NB4 (cell line): Measurements from ENCODE around the gene WIPF3.

Source experiments
- DNase-seq: peaks from one replicate; pipeline ENCODE4 v3.0.0; 2010; ENCODE audit warnings: low read depth
- H3K4me3 ChIP-seq: one replicate; pipeline ENCODE4 v1.5.1; 2011; ENCODE audit warnings: mild to moderate bottlenecking, low read depth, low read length, moderate library complexity
- MAX ChIP-seq: IDR thresholded peaks from 2 replicates; pipeline ENCODE4 v1.6.1; 2011; ENCODE audit warnings: low read depth, low read length
- MYC ChIP-seq: IDR thresholded peaks from 2 replicates; pipeline ENCODE4 v1.6.1; 2011; ENCODE audit warnings: low read depth, low read length
- POLR2A ChIP-seq: IDR thresholded peaks from 2 replicates; pipeline ENCODE4 v1.6.1; 2011; ENCODE audit warnings: mild to moderate bottlenecking; ENCODE audit not compliant: insufficient read length; ENCODE audit errors: extremely low read depth
- TF ChIP-seq, protein P1 (sequence below): IDR thresholded peaks from one replicate; pipeline ENCODE4 v1.5.1; 2012; ENCODE audit warnings: low read depth, low read length

The WIPF3 gene

DNA sequence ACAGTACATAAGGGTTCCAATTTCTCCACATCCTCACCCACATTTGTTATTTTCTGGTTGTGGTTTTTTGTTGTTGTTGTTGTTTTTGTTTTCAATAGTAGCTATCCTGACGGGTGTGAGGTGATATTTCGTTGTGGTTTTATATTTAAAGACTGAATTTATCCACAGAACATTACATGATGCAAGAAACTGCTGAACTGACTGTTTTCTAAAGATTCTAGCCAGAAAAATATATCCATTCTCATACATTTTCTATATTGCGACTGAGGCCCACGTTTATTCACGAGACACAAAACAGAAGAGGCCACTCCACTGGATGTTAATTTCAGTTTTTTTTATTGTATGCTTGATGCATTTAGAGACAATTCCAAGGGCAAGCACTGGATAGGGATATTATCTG is 113.5 kb downstream of the WIPF3 start:
- no peak overlapping the region for H3K4me3 ChIP-seq
- DNase-seq = no peak
- TF ChIP-seq MYC = no peak
- no peak for TF ChIP-seq POLR2A
- TF ChIP-seq, protein P1, sequence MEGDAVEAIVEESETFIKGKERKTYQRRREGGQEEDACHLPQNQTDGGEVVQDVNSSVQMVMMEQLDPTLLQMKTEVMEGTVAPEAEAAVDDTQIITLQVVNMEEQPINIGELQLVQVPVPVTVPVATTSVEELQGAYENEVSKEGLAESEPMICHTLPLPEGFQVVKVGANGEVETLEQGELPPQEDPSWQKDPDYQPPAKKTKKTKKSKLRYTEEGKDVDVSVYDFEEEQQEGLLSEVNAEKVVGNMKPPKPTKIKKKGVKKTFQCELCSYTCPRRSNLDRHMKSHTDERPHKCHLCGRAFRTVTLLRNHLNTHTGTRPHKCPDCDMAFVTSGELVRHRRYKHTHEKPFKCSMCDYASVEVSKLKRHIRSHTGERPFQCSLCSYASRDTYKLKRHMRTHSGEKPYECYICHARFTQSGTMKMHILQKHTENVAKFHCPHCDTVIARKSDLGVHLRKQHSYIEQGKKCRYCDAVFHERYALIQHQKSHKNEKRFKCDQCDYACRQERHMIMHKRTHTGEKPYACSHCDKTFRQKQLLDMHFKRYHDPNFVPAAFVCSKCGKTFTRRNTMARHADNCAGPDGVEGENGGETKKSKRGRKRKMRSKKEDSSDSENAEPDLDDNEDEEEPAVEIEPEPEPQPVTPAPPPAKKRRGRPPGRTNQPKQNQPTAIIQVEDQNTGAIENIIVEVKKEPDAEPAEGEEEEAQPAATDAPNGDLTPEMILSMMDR = no peak
- no peak for TF ChIP-seq MAX

GRCh38 chr7:29920491-29920890 is 114.2 kb downstream of the WIPF3 start:
- DNase-seq = no peak
- TF ChIP-seq POLR2A = no peak
- TF ChIP-seq MAX = no peak
- no peak for TF ChIP-seq MYC
- H3K4me3 ChIP-seq = no peak overlapping the region

- DNase-seq = peak; percentile 80
- H3K4me3 ChIP-seq = no peak overlapping the region
- TF ChIP-seq, protein P1 = peak; percentile 97
- TF ChIP-seq MAX = peak; percentile 48; the same call in 1 of the 2 replicates
- no peak for TF ChIP-seq POLR2A
These were observed 115.2 kb downstream of the WIPF3 start for GRCh38 chr7:29921404-29922010.

DNA sequence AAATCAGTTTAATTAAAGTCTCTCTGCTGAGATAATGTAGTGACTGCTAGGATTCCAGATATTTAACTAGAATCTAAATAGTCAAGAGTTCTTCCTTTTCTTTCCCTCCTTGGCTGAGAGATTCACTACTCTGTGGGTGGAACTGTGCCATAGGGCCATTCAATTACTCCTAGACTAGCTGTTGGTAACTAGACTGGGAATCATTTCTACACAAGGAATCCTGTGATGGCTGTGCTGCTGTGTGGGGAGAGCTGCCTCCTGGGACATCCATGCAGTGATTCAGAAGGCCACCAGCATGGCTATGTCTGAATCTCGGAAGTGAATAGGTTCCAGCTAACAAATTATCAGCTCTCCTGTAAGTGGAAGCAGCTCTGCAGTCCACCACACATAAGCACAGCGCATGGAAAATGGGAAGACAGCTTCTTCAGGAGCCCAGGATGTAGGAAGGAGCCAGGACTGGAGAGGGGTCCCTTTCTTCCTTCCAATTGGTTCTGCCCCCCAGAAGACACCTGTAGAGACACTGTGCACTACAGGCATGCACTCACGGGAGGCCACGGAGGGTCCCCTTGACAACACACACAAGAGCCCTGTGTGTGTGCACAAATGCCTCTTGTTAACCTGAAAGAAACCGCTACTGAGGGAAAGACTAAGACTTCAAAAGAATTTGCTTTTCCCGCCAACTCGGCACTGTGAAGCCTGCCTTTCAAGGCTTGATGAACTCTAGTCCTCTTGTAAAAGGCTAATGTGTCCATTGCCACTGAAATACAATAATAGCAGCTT is 116.8 kb downstream of the WIPF3 start:
- H3K4me3 ChIP-seq = no peak overlapping the region
- DNase-seq = no peak
- TF ChIP-seq MAX (no peak), POLR2A (no peak), MYC (no peak)
- TF ChIP-seq, protein P1 = no peak

DNA sequence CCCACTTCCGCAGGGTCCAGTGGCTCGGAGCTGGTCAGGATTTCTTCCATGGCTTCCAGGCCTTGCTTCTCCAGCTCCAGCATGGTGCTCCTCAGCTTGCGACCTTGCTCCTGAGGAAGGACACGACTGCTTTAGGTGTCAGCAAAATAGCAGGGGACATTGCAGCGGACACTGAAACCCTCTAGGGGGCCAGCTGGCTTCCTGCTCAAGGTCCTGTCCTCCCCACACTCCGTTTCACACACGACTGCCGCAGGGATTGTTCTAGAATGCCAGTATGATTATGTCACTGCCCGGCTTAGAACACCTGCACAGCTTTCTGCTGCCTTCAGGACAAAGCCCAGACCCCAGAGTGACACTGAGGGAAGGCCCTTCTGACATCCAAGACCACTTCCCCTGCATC is 117.7 kb downstream of the WIPF3 start:
- H3K4me3 ChIP-seq = no peak overlapping the region
- no peak for DNase-seq
- no peak for TF ChIP-seq MYC
- no peak for TF ChIP-seq MAX
- TF ChIP-seq, protein P1 = peak; percentile 25
- no peak for TF ChIP-seq POLR2A

DNA sequence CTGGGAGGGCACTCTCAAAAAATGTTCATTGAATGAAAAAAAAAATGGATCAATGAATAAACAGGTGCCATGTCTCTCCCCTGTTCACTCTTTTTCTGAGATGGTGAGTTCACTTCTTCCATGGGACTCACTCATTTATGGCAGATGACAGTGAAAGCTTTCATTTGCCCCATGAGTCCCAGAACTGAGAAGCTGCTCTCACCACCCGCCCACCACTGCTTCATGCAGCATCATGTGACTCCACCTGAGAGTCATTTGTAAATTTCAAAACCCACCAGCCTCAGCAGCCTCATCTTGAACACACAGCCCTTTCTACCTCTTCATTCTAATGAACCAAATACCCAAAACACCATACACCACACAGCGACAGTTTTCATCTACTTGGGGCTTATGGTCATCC is 118.4 kb downstream of the WIPF3 start:
- no peak overlapping the region for H3K4me3 ChIP-seq
- DNase-seq = no peak
- TF ChIP-seq, protein P1 = no peak
- TF ChIP-seq POLR2A (no peak), MAX (no peak), MYC (no peak)
